ENCODE results near the gene MLEC.

DNA sequence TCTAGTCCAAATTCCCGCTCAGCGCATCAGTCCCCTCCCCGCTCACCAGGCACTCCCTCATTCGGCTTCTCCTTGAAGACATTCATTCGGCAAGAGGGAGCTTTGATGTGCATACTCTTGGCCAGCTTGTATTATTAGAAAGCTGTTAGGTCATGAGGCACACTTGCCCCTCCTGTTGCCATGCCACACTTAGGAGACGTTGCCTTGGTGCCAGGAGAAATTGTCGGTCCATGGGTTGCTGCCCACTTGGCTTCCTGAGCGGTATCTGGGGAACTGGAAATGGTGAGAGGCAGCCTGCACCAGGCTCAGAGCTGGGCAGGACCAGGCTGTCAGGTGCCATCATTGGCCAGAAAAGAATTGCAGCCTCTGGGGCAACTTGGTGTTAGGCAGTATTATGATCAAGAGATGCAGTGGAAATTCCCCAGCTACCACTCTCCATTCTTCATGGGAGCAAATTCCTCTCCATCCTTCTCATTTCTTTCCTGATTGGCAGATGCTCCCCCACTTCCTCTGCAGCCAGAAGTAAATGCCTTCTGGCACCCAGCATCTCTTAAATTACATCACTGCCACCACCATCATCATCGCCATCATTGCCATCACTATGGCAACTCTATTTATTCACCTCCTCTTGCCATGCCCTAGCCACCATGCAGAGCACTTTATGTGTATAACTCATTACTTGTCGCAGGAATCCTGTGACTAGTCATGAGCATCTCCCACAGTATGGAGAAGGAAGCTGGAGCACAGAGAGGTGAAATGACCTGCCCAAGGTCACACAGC, 34.1 kb upstream of the MLEC start:
- TF ChIP-seq POLR2A (IDR thresholded peaks at IDR 0.05; ENCODE audit: low read depth), result no peak
- no peak for TF ChIP-seq POLR2AphosphoS5 (IDR thresholded peaks at IDR 0.05)

All from esophagus muscularis mucosa (tissue), 2 donors.